ENCODE results near the gene RGMA.

The RGMA gene

DNA sequence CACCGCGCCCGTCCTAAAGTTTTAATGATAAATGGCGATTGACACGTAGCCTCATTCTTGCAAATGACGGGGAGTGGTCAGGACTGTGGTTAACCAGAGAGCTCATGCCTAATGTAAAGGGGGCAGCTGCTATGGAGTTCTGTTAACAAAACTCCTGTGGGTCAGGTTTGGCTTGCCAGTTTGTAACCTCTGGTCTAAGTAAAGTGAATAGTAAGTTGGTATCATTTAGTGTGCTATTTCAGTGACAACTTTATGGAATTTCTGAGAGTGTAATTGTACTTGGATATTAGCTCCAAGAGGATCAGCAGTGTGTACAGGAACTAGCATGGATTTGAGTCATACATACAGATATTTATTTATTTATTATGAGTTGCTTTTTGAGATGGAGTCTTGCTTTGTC lies 87.9 kb downstream of the RGMA start:
- Histone ChIP-seq H3K9ac (ENCODE audit: low read depth, low read length) (no peak overlapping the region), H3K9me3 (ENCODE audit: insufficient read depth, low read depth, low read length) (no peaks in the 10 kb centered on the region), H3K4me3 (ENCODE audit: low read length) (no peak overlapping the region), H3K36me3 (ENCODE audit: insufficient read depth, low read length) (peaks cover 98% of the 10 kb centered on the region), H3K4me1 (ENCODE audit: insufficient read depth, low read length) (no peaks in the 10 kb centered on the region), H3K27ac (ENCODE audit: low read depth, low read length) (no peak overlapping the region), H3K27me3 (ENCODE audit: insufficient read depth, low read length) (no peaks in the 10 kb centered on the region)
- WGBS = 96% methylated on average over 6 of the region's 6 CpGs

DNA sequence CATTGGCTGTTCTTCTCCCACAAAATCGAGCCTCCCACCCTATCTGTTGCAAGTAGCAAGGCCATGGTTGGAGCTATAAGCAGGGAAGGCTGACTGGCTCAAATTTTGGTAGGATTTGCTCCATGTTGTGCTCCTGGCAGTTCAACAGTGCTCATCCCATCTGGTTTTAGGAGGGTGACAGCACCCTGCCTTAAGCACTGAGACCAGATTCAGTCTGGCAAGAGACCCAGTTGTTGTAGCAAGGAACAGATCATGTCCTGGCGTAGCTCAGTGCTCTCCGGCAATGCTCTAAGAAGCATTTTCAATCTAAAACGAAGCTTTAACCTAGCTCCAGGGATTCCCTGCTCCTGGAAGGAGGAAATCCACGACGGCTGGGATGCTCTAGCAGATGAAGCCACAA lies 91.2 kb downstream of the RGMA start:
- no peaks in the 10 kb centered on the region for H3K9me3 ChIP-seq (ENCODE audit: insufficient read depth, low read depth, low read length)
- no peak overlapping the region for H3K27ac ChIP-seq (ENCODE audit: low read depth, low read length)
- H3K4me3 ChIP-seq (ENCODE audit: low read length) = no peak overlapping the region
- H3K9ac ChIP-seq (ENCODE audit: low read depth, low read length) = no peak overlapping the region
- WGBS = 92% methylated on average over 6 of the region's 6 CpGs
- H3K4me1 ChIP-seq (ENCODE audit: insufficient read depth, low read length) = no peaks in the 10 kb centered on the region
- no peaks in the 10 kb centered on the region for H3K27me3 ChIP-seq (ENCODE audit: insufficient read depth, low read length)
- peaks cover 98% of the 10 kb centered on the region for H3K36me3 ChIP-seq (ENCODE audit: insufficient read depth, low read length)

DNA sequence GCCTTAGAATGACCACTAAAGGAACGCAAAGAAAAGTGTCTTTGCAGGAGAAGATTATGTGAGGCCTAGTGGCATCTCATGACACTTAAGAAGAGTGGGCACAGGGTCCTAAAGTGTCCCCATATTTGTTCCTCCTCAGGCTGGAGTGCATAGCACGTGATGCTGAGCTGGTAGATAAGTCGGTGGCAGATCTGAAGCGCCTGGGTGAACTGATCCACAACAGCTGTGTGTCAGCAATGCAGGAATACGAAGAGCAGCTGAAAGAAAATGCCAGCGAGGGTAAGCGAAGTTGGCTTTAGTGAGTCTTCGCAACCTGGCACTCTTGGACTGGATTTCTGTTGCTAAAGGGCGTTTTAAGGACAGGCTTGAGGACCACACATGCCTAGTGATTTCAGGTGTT lies 96.3 kb downstream of the RGMA start:
- H3K36me3 ChIP-seq (ENCODE audit: insufficient read depth, low read length) = peaks cover 98% of the 10 kb centered on the region
- H3K4me1 ChIP-seq (ENCODE audit: insufficient read depth, low read length) = no peaks in the 10 kb centered on the region

DNA sequence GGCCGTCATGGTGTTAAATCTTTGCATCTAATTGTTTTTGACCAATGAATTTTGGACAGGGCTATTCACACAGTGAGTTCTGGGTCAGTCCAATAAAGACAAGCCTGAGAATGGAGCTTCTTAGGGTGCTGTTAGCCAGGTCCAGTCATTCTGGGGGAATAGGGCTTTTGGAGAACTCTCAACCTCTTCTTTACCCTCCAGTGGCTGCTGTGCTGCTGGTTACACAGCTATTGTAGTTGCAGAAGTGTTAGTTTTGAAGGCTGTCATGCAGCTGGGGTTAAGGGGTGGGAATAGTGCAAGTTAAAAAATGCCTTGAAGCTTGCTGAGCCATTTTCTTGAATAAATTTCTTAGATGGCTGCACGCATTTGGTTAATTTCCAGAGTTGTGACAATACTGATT lies 99.0 kb downstream of the RGMA start:
- Histone ChIP-seq H3K9me3 (ENCODE audit: insufficient read depth, low read depth, low read length) (no peaks in the 10 kb centered on the region), H3K36me3 (ENCODE audit: insufficient read depth, low read length) (peaks cover 98% of the 10 kb centered on the region), H3K9ac (ENCODE audit: low read depth, low read length) (no peak overlapping the region), H3K4me3 (ENCODE audit: low read length) (no peak overlapping the region), H3K4me1 (ENCODE audit: insufficient read depth, low read length) (no peaks in the 10 kb centered on the region), H3K27me3 (ENCODE audit: insufficient read depth, low read length) (no peaks in the 10 kb centered on the region), H3K27ac (ENCODE audit: low read depth, low read length) (no peak overlapping the region)
- 91% methylated on average over 2 of the region's 2 CpGs for WGBS

More for the DNA sequence above, 96.3 kb downstream of the RGMA start:
- H3K27ac ChIP-seq (ENCODE audit: low read depth, low read length) = no peak overlapping the region
- no peak overlapping the region for H3K9ac ChIP-seq (ENCODE audit: low read depth, low read length)
- H3K9me3 ChIP-seq (ENCODE audit: insufficient read depth, low read depth, low read length) = no peaks in the 10 kb centered on the region
- H3K27me3 ChIP-seq (ENCODE audit: insufficient read depth, low read length) = no peaks in the 10 kb centered on the region
- no peak overlapping the region for H3K4me3 ChIP-seq (ENCODE audit: low read length)
- WGBS = 96% methylated on average over 9 of the region's 9 CpGs

DNA sequence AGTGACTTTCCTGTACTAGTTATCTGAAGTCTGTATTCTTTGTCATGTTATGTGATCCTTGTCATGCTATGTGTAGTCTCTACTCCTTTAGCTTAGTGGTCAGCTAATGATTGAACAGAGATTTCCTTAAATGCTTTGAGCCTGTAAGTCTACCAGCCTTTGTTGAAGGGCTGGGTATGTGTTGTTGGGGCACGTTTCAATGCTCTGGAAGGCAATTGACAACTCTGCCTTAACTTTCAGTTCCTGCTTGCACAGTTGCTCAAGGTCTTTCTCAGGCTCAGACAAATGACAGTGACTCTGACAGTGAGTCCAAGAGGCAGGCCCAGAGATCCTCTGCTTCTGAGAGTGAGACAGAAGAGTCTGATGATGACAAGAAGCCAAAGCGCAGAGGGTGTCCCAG lies 99.5 kb downstream of the RGMA start:
- H3K9ac ChIP-seq (ENCODE audit: low read depth, low read length) = no peak overlapping the region
- H3K27ac ChIP-seq (ENCODE audit: low read depth, low read length) = no peak overlapping the region
- H3K36me3 ChIP-seq (ENCODE audit: insufficient read depth, low read length) = peaks cover 98% of the 10 kb centered on the region
- no peaks in the 10 kb centered on the region for H3K27me3 ChIP-seq (ENCODE audit: insufficient read depth, low read length)
- 92% methylated on average over 2 of the region's 2 CpGs for WGBS
- no peaks in the 10 kb centered on the region for H3K4me1 ChIP-seq (ENCODE audit: insufficient read depth, low read length)
- H3K9me3 ChIP-seq (ENCODE audit: insufficient read depth, low read depth, low read length) = no peaks in the 10 kb centered on the region
- no peak overlapping the region for H3K4me3 ChIP-seq (ENCODE audit: low read length)
